Measurements from ENCODE around the gene RSF1. TPM values are rescaled to one million over a fixed set of nuclear protein-coding genes. Genes with fewer than 3 reads are reported as not detected.
"Not testable (repeated sequence)": the region's sequence is repeated elsewhere in the genome, so short reads cannot be mapped to it uniquely, and the experiment has no call there.

The RSF1 gene
- total RNA-seq, 2 donors from 2014 or later, result 80.8 to 87.1 TPM

GRCh38 chr11:77642228-77642627 is 178.3 kb downstream of the RSF1 start:
- Mint-ChIP-seq H3K27ac (no peak overlapping the region), H3K36me3 (ENCODE audit: low read depth) (no peaks in the 10 kb centered on the region), H3K27me3 (peaks cover 9% of the 10 kb centered on the region), H3K4me3 (no peak overlapping the region), H3K4me1 (peaks cover 7% of the 10 kb centered on the region)
- ATAC-seq, result no peak
- DNase-seq, result no peak
- no peaks in the 10 kb centered on the region for H3K9me3 ChIP-seq (ENCODE audit: control insufficient read depth, low read length, poor library complexity, severe bottlenecking)

GRCh38 chr11:77637345-77638165 is 183.0 kb downstream of the RSF1 start, which contains the start of gene CLNS1A:
Gene CLNS1A (minus strand): TSS chr11:77637794. CDS start chr11:77637714, 80 bp downstream.
- peak within 1 kb of the TSS; percentile 94 for H3K27ac Mint-ChIP-seq
- no peaks in the 10 kb centered on the region for H3K27me3 Mint-ChIP-seq
- no peaks in the 10 kb centered on the region for H3K9me3 ChIP-seq (ENCODE audit: control insufficient read depth, low read length, poor library complexity, severe bottlenecking)
- peak; percentile 99 for ATAC-seq
- peaks cover 2% of the 10 kb centered on the region for H3K36me3 Mint-ChIP-seq (ENCODE audit: low read depth)
- H3K4me1 Mint-ChIP-seq, result peaks cover 24% of the 10 kb centered on the region
- peak; percentile 55 to 68 (median 61) for DNase-seq
- peak within 1 kb of the TSS; percentile 96 for H3K4me3 Mint-ChIP-seq

GRCh38 chr11:77636731-77637344 is 183.7 kb downstream of the RSF1 start:
- Mint-ChIP-seq H3K4me3 (peak overlapping the region; percentile 96), H3K27me3 (no peaks in the 10 kb centered on the region), H3K4me1 (peaks cover 24% of the 10 kb centered on the region), H3K36me3 (ENCODE audit: low read depth) (peaks cover 2% of the 10 kb centered on the region), H3K27ac (peak overlapping the region; percentile 94)
- no peaks in the 10 kb centered on the region for H3K9me3 ChIP-seq (ENCODE audit: control insufficient read depth, low read length, poor library complexity, severe bottlenecking)
- ATAC-seq (no peak), DNase-seq (no peak)

GRCh38 chr11:77633926-77634325 is 186.6 kb downstream of the RSF1 start:
- H3K4me3 Mint-ChIP-seq; DNase-seq; H3K9me3 ChIP-seq (ENCODE audit: control insufficient read depth, low read length, poor library complexity, severe bottlenecking); ATAC-seq; H3K27me3 Mint-ChIP-seq; H3K27ac Mint-ChIP-seq; H3K36me3 Mint-ChIP-seq (ENCODE audit: low read depth): not testable (repeated sequence)
- H3K4me1 Mint-ChIP-seq, result peaks cover 32% of the 10 kb centered on the region

- no peak for DNase-seq
- peak overlapping the region; percentile 53 for H3K4me3 Mint-ChIP-seq
- H3K27ac Mint-ChIP-seq, result peak overlapping the region; percentile 75
- no peaks in the 10 kb centered on the region for H3K9me3 ChIP-seq (ENCODE audit: control insufficient read depth, low read length, poor library complexity, severe bottlenecking)
- peaks cover 18% of the 10 kb centered on the region for H3K4me1 Mint-ChIP-seq
- H3K27me3 Mint-ChIP-seq, result no peaks in the 10 kb centered on the region
- H3K36me3 Mint-ChIP-seq (ENCODE audit: low read depth), result peaks cover 3% of the 10 kb centered on the region
- no peak for ATAC-seq
These were observed 190.3 kb downstream of the RSF1 start for GRCh38 chr11:77630157-77630710.

- Mint-ChIP-seq H3K27me3 (no peaks in the 10 kb centered on the region), H3K4me3 (no peak overlapping the region), H3K36me3 (ENCODE audit: low read depth) (peaks cover 6% of the 10 kb centered on the region), H3K27ac (peak overlapping the region; percentile 19), H3K4me1 (peaks cover 4% of the 10 kb centered on the region)
- H3K9me3 ChIP-seq (ENCODE audit: control insufficient read depth, low read length, poor library complexity, severe bottlenecking), result no peaks in the 10 kb centered on the region
- ATAC-seq (peak; percentile 37), DNase-seq (no peak)
These were observed 200.8 kb downstream of the RSF1 start for GRCh38 chr11:77619576-77620198.

- no peak overlapping the region for H3K4me3 Mint-ChIP-seq
- peaks cover 4% of the 10 kb centered on the region for H3K4me1 Mint-ChIP-seq
- ATAC-seq (no peak), DNase-seq (no peak)
- peak overlapping the region; percentile 8 for H3K27ac Mint-ChIP-seq
- H3K9me3 ChIP-seq (ENCODE audit: control insufficient read depth, low read length, poor library complexity, severe bottlenecking), result no peaks in the 10 kb centered on the region
- peaks cover 4% of the 10 kb centered on the region for H3K36me3 Mint-ChIP-seq (ENCODE audit: low read depth)
- no peaks in the 10 kb centered on the region for H3K27me3 Mint-ChIP-seq
These were observed 202.6 kb downstream of the RSF1 start for GRCh38 chr11:77617892-77618291.

GRCh38 chr11:77611921-77612320 is 208.6 kb downstream of the RSF1 start:
- H3K27me3 Mint-ChIP-seq, result no peaks in the 10 kb centered on the region
- DNase-seq (no peak), ATAC-seq (no peak)
- H3K4me1 Mint-ChIP-seq, result peaks cover 8% of the 10 kb centered on the region
- no peak overlapping the region for H3K4me3 Mint-ChIP-seq
- H3K9me3 ChIP-seq (ENCODE audit: control insufficient read depth, low read length, poor library complexity, severe bottlenecking), result no peaks in the 10 kb centered on the region
- H3K27ac Mint-ChIP-seq, result peak overlapping the region; percentile 19
- peaks cover 7% of the 10 kb centered on the region for H3K36me3 Mint-ChIP-seq (ENCODE audit: low read depth)

Other genes with a start within 250 kb of the RSF1 start
- under 1 TPM in 1 of 2 donors, not detected in 1; 0.16 TPM for gene AQP11, start 230.8 kb downstream of the RSF1 start, total RNA-seq
- 10 to 100 TPM; 76.4 to 87.4 TPM for gene CLNS1A, start 182.9 kb downstream of the RSF1 start, total RNA-seq
- 1 to 10 TPM; 2.7 to 5.2 TPM for gene AAMDC, start 422 bp upstream of the RSF1 start, total RNA-seq
- gene INTS4, start 173.9 kb upstream of the RSF1 start, total RNA-seq, result 10 to 100 TPM; 48.9 to 53.4 TPM
- under 1 TPM; 0.17 to 0.52 TPM for gene KCTD14, start 202.6 kb upstream of the RSF1 start, total RNA-seq
- gene THRSP, start 243.1 kb upstream of the RSF1 start, total RNA-seq, result not detected